T1000 (cell line): ENCODE results near the gene CD19.
"Not testable (repeated sequence)": the region's sequence is repeated elsewhere in the genome, so short reads cannot be mapped to it uniquely, and the experiment has no call there.

Experiments used
- DNase-seq: peaks from one replicate; lab custom pipeline; 2025; ENCODE audit warnings: mixed read lengths; lab: John Stamatoyannopoulos, UW

The CD19 gene

GRCh38 chr16:28910086-28911031 lies 21.4 kb upstream of the CD19 start:
- DNase-seq, result no peak

- no peak for DNase-seq
Observed at GRCh38 chr16:28912558-28912957, 19.2 kb upstream of the CD19 start.

- DNase-seq, result no peak
Observed at GRCh38 chr16:28913946-28914724, 17.6 kb upstream of the CD19 start.

- no peak for DNase-seq
Observed at GRCh38 chr16:28915181-28915580, 16.6 kb upstream of the CD19 start.

- no peak for DNase-seq
Observed at GRCh38 chr16:28917095-28917494, 14.7 kb upstream of the CD19 start.

GRCh38 chr16:28918698-28919097 lies 13.1 kb upstream of the CD19 start:
- DNase-seq, result no peak

- DNase-seq, result no peak
Observed at GRCh38 chr16:28923231-28923587, 8.6 kb upstream of the CD19 start.

- no peak for DNase-seq
Observed at GRCh38 chr16:28923652-28924398, 7.9 kb upstream of the CD19 start.

GRCh38 chr16:28924399-28924761 lies 7.4 kb upstream of the CD19 start:
- no peak for DNase-seq

GRCh38 chr16:28924762-28925385 lies 6.9 kb upstream of the CD19 start, which contains the start of gene RABEP2:
TSS of gene RABEP2 (minus strand) at chr16:28925238. CDS start at chr16:28925163, 75 bp downstream.
- DNase-seq, result peak; percentile 96

GRCh38 chr16:28925386-28926228 lies 6.2 kb upstream of the CD19 start:
- DNase-seq, result peak; percentile 90

GRCh38 chr16:28926284-28926683 lies 5.5 kb upstream of the CD19 start:
- not testable (repeated sequence) for DNase-seq

GRCh38 chr16:28927815-28928214 lies 4.0 kb upstream of the CD19 start:
- no peak for DNase-seq

- DNase-seq, result no peak
Observed at GRCh38 chr16:28930203-28930602, 1.6 kb upstream of the CD19 start.

- DNase-seq, result no peak
Observed at GRCh38 chr16:28930652-28931051, 1.1 kb upstream of the CD19 start.

- DNase-seq, result no peak
Observed at GRCh38 chr16:28932339-28933141, 769 bp downstream of the CD19 start.

GRCh38 chr16:28933171-28933570 lies 1.4 kb downstream of the CD19 start:
- no peak for DNase-seq

GRCh38 chr16:28935346-28935745 lies 3.6 kb downstream of the CD19 start:
- DNase-seq, result no peak

- peak; percentile 60 for DNase-seq
Observed at GRCh38 chr16:28935924-28936783, 4.4 kb downstream of the CD19 start.
